CD4-positive, alpha-beta T cell treated with Interleukin-1 beta for 1 hour (primary cell): Measurements from ENCODE around the gene EIF2AK3.
"Not testable (repeated sequence)": the region's sequence is repeated elsewhere in the genome, so short reads cannot be mapped to it uniquely, and the experiment has no call there.

Source experiments
- DNase-seq, 2 donors: peaks; one replicate each; pipeline ENCODE4 v3.0.0-alpha.2; 2020 to 2022

Gene EIF2AK3

GRCh38 chr2:88632569-88632968 is 5.3 kb upstream of the EIF2AK3 start:
- no peak for DNase-seq

GRCh38 chr2:88628571-88628939 is 1.3 kb upstream of the EIF2AK3 start:
- no peak for DNase-seq

- peak; percentile 85 to 91 for DNase-seq
These were observed 749 bp upstream of the EIF2AK3 start for GRCh38 chr2:88627856-88628570.

- DNase-seq, result peak; percentile 55 to 58
These were observed 851 bp downstream of the EIF2AK3 start for GRCh38 chr2:88626171-88627054.

GRCh38 chr2:88624477-88624876 is 2.8 kb downstream of the EIF2AK3 start:
- DNase-seq, result no peak

- not testable (repeated sequence) for DNase-seq
These were observed 3.3 kb downstream of the EIF2AK3 start for GRCh38 chr2:88623831-88624465.

GRCh38 chr2:88622307-88622706 is 5.0 kb downstream of the EIF2AK3 start:
- DNase-seq, result no peak

GRCh38 chr2:88621432-88621831 is 5.8 kb downstream of the EIF2AK3 start:
- no peak for DNase-seq

- no peak for DNase-seq
These were observed 7.2 kb downstream of the EIF2AK3 start for GRCh38 chr2:88620015-88620414.

GRCh38 chr2:88615822-88616221 is 11.4 kb downstream of the EIF2AK3 start:
- DNase-seq, result no peak

GRCh38 chr2:88614497-88615157 is 12.6 kb downstream of the EIF2AK3 start:
- DNase-seq, result no peak

GRCh38 chr2:88613921-88614320 is 13.3 kb downstream of the EIF2AK3 start:
- no peak for DNase-seq

- DNase-seq, result no peak
These were observed 19.1 kb downstream of the EIF2AK3 start for GRCh38 chr2:88608184-88608583.

- DNase-seq, result no peak
These were observed 19.8 kb downstream of the EIF2AK3 start for GRCh38 chr2:88607416-88607815.

GRCh38 chr2:88606371-88607030 is 20.8 kb downstream of the EIF2AK3 start:
- peak in 1 of 2 donors; percentile 48 for DNase-seq

GRCh38 chr2:88603146-88603545 is 24.1 kb downstream of the EIF2AK3 start:
- no peak for DNase-seq

- DNase-seq, result no peak
These were observed 25.2 kb downstream of the EIF2AK3 start for GRCh38 chr2:88602022-88602421.

GRCh38 chr2:88601286-88601685 is 26.0 kb downstream of the EIF2AK3 start:
- DNase-seq, result no peak

- DNase-seq, result peak; percentile 71 to 74
These were observed 27.2 kb downstream of the EIF2AK3 start for GRCh38 chr2:88600038-88600465.

GRCh38 chr2:88599527-88599926 is 27.7 kb downstream of the EIF2AK3 start:
- no peak for DNase-seq

- DNase-seq, result no peak
These were observed 30.1 kb downstream of the EIF2AK3 start for GRCh38 chr2:88597168-88597567.

- no peak for DNase-seq
These were observed 31.0 kb downstream of the EIF2AK3 start for GRCh38 chr2:88596141-88596830.
